Gastrocnemius medialis (tissue), 4 donors: Measurements from ENCODE around the gene GNA15. TPM values are rescaled to one million over a fixed set of nuclear protein-coding genes. Genes with fewer than 3 reads are reported as not detected.

Source experiments
- ATAC-seq, 2 donors: fragments of 150-250 bp; one replicate each; pipeline ENCODE4 v1.9.1; 2016
- DNase-seq, 2 donors: peaks; one replicate each; pipeline ENCODE4 v3.0.0-alpha.2; 2019
- H3K27ac ChIP-seq, 4 donors: fragments of 200-600 bp; sonication (generic); 1 replicate in 1 of 4; 2 replicates in 3 of 4; pipeline ENCODE4 v1.5.1; 2016 to 2018; ENCODE audit warnings: mild to moderate bottlenecking in 2 of 4, moderate library complexity in 1 of 4
- H3K27me3 ChIP-seq, 3 donors: fragments of 200-600 bp; sonication (generic) in 2 of 3; 1 replicate in 1 of 3; 2 replicates in 2 of 3; pipeline versions ENCODE4 v1.5.1 to v1.6.0; 2016 to 2019; ENCODE audit warnings: mild to moderate bottlenecking in 1 of 3, moderate library complexity in 1 of 3
- H3K36me3 ChIP-seq, 2 donors: fragments of 200-600 bp; sonication (generic) in 1 of 2; one replicate each; pipeline ENCODE4 v1.5.1; 2017 to 2018
- H3K4me1 ChIP-seq, 2 donors: fragments of 200-600 bp; sonication (generic) in 1 of 2; one replicate each; pipeline ENCODE4 v1.5.1; 2016 to 2017; ENCODE audit warnings: mild to moderate bottlenecking in 2 of 2
- H3K4me3 ChIP-seq, 4 donors: fragments of 200-600 bp; sonication (generic) in 3 of 4; 1 replicate in 1 of 4; 2 replicates in 3 of 4; pipeline ENCODE4 v1.5.1; 2016 to 2019; ENCODE audit warnings: mild to moderate bottlenecking in 2 of 4
- H3K9me3 ChIP-seq, 3 donors: fragments of 200-600 bp; sonication (generic) in 2 of 3; 1 replicate in 1 of 3; 2 replicates in 2 of 3; pipeline ENCODE4 v1.5.1; 2016 to 2019
- POLR2A ChIP-seq, 2 donors: fragments of 450-650 bp; IDR thresholded peaks; one replicate each; pipeline ENCODE4 v1.6.1; 2017; ENCODE audit warnings: antibody characterized with exemption in 2 of 2, mild to moderate bottlenecking in 2 of 2, moderate library complexity in 2 of 2
- in situ Hi-C, 4 donors: fragments of 200-750 bp; cut with MboI; loops; one replicate each; pipeline versions ENCODE4 v1.15.0 to v1.8.0; 2017; ENCODE audit warnings: low sequenced_read_pairs in 4 of 4
- intact Hi-C: fragments of 100-400 bp; cut with DNase I; formaldehyde crosslinking; loops from one replicate; pipeline ENCODE4 v1.15.1; 2023; ENCODE audit warnings: low total_unique reads
- total RNA-seq, 4 donors: library from RNA; depleted of rRNA; stranded (reverse); fragments of >200 nt; gene quantifications; one replicate each; pipeline versions ENCODE4 v1.1.0 to v1.2.3, GENCODE V29; 2016
- TF ChIP-seq, protein P1 (sequence below), 5 experiments: fragments of 450-650 bp in 3 of 5; fragments of 200-600 bp in 2 of 5; sonication (generic) in 2 of 5; IDR thresholded peaks in 4 of 5; conservative IDR thresholded peaks in 1 of 5; 1 replicate in 4 of 5; 2 replicates in 1 of 5; pipeline ENCODE4 v1.5.1; 2016 to 2019; ENCODE audit warnings: antibody characterized with exemption in 5 of 5, mild to moderate bottlenecking in 3 of 5, moderate library complexity in 3 of 5

The GNA15 gene
- total RNA-seq, 4 donors from 2014 or later, result 0.51 to 1.2 (median 0.81) TPM

DNA sequence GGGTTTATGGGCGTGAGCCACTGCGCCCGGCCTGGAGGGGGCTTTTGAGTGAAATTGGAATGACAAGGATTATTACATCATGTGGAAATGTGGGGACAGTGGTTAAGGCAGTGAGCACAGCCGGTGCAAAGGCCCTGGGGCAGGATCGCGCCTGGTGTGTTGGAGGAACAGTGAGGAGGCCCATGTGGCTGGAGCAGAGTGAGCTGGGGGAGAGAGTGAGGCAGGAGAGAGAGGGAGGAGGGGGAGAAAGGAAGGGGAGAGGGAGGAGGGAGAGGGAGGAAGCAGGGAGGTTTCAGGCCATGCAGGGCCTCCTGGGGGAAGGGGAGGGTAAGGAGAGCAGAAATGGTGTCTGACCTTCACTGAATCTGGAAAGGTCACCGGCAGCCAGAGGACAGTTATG, 77.3 kb downstream of the GNA15 start:
- Histone ChIP-seq H3K4me3 (no peak overlapping the region), H3K36me3 (peaks cover 0 to 2% of the 10 kb centered on the region in 2 donors), H3K27ac (no peak overlapping the region), H3K4me1 (no peaks in the 10 kb centered on the region), H3K9me3 (no peaks in the 10 kb centered on the region), H3K27me3 (peaks cover 0 to 4% (median 2%) of the 10 kb centered on the region in 3 donors)
- intact Hi-C loops, result no loop called here
- ATAC-seq (no peak), DNase-seq (no peak)
- TF ChIP-seq, protein P1, sequence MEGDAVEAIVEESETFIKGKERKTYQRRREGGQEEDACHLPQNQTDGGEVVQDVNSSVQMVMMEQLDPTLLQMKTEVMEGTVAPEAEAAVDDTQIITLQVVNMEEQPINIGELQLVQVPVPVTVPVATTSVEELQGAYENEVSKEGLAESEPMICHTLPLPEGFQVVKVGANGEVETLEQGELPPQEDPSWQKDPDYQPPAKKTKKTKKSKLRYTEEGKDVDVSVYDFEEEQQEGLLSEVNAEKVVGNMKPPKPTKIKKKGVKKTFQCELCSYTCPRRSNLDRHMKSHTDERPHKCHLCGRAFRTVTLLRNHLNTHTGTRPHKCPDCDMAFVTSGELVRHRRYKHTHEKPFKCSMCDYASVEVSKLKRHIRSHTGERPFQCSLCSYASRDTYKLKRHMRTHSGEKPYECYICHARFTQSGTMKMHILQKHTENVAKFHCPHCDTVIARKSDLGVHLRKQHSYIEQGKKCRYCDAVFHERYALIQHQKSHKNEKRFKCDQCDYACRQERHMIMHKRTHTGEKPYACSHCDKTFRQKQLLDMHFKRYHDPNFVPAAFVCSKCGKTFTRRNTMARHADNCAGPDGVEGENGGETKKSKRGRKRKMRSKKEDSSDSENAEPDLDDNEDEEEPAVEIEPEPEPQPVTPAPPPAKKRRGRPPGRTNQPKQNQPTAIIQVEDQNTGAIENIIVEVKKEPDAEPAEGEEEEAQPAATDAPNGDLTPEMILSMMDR (IDR thresholded peaks at IDR 0.05 in 4 of 5, conservative IDR thresholded peaks at IDR 0.05 in 1 of 5), result no peak
- no peak for TF ChIP-seq POLR2A (IDR thresholded peaks at IDR 0.05)
- in situ Hi-C loops, result no loop called here

Other genes with a start within 250 kb of the GNA15 start
- gene ZNF57, start 235.1 kb upstream of the GNA15 start, total RNA-seq, result 1 to 10 TPM in 2 of 4 donors, under 1 TPM in 2; 0.44 to 2.1 (median 0.83) TPM
- gene ZNF77, start 191.1 kb upstream of the GNA15 start, total RNA-seq, result 1 to 10 TPM; 1.3 to 4.7 (median 1.5) TPM
- 1 to 10 TPM in 1 of 4 donors, under 1 TPM in 1, not detected in 2; 0.62 to 1.2 TPM for gene TLE6, start 158.5 kb upstream of the GNA15 start, total RNA-seq
- 10 to 100 TPM; 26.1 to 48.5 (median 45.2) TPM for gene TLE2, start 106.8 kb upstream of the GNA15 start, total RNA-seq
- 100 to 1,000 TPM; 437 to 686 (median 474) TPM for gene TLE5, start 73.5 kb upstream of the GNA15 start, total RNA-seq
- gene GNA11, start 41.7 kb upstream of the GNA15 start, total RNA-seq, result 10 to 100 TPM; 38.3 to 72.5 (median 68.5) TPM
- gene S1PR4, start 42.7 kb downstream of the GNA15 start, total RNA-seq, result 1 to 10 TPM in 2 of 4 donors, under 1 TPM in 2; 0.87 to 3.4 (median 0.97) TPM
- 10 to 100 TPM; 18.2 to 54.4 (median 43.1) TPM for gene NCLN, start 49.9 kb downstream of the GNA15 start, total RNA-seq
- gene CELF5, start 88.6 kb downstream of the GNA15 start, total RNA-seq, result not detected
- 100 to 1,000 TPM in 3 of 4 donors, 10 to 100 TPM in 1; 90.2 to 403 (median 348) TPM for gene NFIC, start 230.6 kb downstream of the GNA15 start, total RNA-seq